GM18951 (cell line): ENCODE data around the gene GNG14.
"Not testable (repeated sequence)": the region's sequence is repeated elsewhere in the genome, so short reads cannot be mapped to it uniquely, and the experiment has no call there.

Experiments used
- POLR2A ChIP-seq: IDR thresholded peaks from 4 replicates; pipeline ENCODE4 v1.6.1; 2011; ENCODE audit warnings: mild to moderate bottlenecking; ENCODE audit not compliant: insufficient read length, insufficient read depth; ENCODE audit errors: extremely low read depth
- in situ Hi-C: fragments of 300-500 bp; cut with MboI; formaldehyde crosslinking; loops from one replicate; pipeline ENCODE4 v1.12.0; 2022; ENCODE audit warnings: low sequenced_read_pairs, mixed read lengths, inconsistent platforms; ENCODE audit not compliant: unreplicated experiment

The GNG14 gene

GRCh38 chr19:12670159-12670928 lies 17.5 kb upstream of the GNG14 start:
- in situ Hi-C loops: loop anchor here (5.0 kb wide), 1 partner anchor 103 kb away; no protein-coding TSS in a partner anchor
- no peak for TF ChIP-seq POLR2A

GRCh38 chr19:12672744-12673143 lies 15.1 kb upstream of the GNG14 start:
- in situ Hi-C loops: loop anchor here (5.0 kb wide), 1 partner anchor 105 kb away; no protein-coding TSS in a partner anchor
- no peak for TF ChIP-seq POLR2A

- in situ Hi-C loops: no loop called here
- TF ChIP-seq POLR2A: no peak
Observed at GRCh38 chr19:12675399-12675798, 12.4 kb upstream of the GNG14 start.

- in situ Hi-C loops: no loop called here
- no peak for TF ChIP-seq POLR2A
Observed at GRCh38 chr19:12675940-12676339, 11.9 kb upstream of the GNG14 start.

- no peak for TF ChIP-seq POLR2A
- in situ Hi-C loops: no loop called here
Observed at GRCh38 chr19:12676384-12676792, 11.4 kb upstream of the GNG14 start.

GRCh38 chr19:12676928-12677327 lies 10.9 kb upstream of the GNG14 start:
- no peak for TF ChIP-seq POLR2A
- in situ Hi-C loops: no loop called here

DNA sequence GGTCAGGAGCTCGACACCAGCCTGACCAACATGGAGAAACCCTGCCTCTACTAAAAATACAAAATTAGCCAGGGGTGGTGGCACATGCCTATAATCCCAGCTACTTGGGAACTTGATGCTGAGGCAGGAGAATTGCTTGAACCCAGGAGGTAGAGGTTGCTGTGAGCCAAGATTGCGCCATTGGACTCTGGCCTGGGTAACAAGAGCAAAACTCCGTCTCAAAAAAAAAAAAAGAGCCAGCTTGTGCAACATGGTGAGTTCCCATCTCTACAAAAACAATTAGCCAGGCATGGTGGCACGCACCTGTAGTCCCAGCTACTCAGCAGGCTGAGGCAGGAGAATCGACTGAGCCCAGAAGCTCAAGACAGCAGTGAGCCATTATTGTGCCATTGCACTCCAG lies 9.8 kb upstream of the GNG14 start:
- in situ Hi-C loops: not testable (repeated sequence)

GRCh38 chr19:12680034-12680433 lies 7.8 kb upstream of the GNG14 start:
- no peak for TF ChIP-seq POLR2A
- in situ Hi-C loops: no loop called here

- in situ Hi-C loops: no loop called here
- peak; percentile 72 for TF ChIP-seq POLR2A
Observed at GRCh38 chr19:12681074-12681987, 6.5 kb upstream of the GNG14 start, which contains the start of gene DHPS. TSS of gene DHPS (minus strand) at chr19:12681880. CDS start at chr19:12681766, 114 bp downstream.

DNA sequence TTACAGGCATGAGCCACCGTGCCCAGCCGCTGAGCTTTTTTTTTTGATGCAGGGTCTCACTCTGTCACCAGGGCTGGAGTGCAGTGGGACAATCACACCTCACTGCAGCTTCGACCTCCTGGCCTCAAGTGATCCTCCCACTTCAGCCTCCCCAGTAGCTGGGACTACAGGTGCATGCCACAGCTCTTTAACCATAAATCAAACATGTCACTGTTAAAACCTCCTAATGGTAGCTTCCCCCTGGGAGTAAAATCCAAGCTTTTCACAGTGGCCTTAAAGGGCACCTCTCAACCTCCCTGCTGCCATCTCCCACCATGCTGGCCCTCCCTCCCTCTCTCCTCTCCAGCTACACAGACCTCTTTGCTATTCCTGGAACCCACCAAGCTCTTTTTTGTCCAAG lies 2.0 kb upstream of the GNG14 start:
- in situ Hi-C loops: no loop called here
- no peak for TF ChIP-seq POLR2A

DNA sequence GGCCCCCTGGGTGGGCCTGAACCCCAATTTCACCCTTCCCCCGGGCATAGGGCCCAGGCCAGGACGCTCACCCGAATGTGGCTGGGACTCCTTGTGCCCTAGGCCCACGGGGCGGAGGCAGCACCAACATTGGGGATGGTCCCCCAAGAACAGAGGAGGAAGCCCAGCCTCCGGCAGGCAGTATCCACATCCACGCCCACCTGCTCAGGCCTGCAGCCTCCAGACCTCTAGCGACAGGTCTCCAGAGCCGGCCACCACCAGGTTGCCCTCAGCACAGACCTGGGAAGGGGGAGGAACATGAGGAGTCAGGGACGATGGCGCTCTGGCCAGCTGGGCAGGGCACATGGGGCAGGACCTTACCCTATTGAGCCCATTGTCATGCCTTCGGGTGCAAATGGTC lies 1.2 kb downstream of the GNG14 start:
- in situ Hi-C loops: no loop called here
- no peak for TF ChIP-seq POLR2A

- in situ Hi-C loops: no loop called here
- no peak for TF ChIP-seq POLR2A
Observed at GRCh38 chr19:12689581-12690216, 1.9 kb downstream of the GNG14 start.

- TF ChIP-seq POLR2A: no peak
- in situ Hi-C loops: no loop called here
Observed at GRCh38 chr19:12692960-12693359, 5.2 kb downstream of the GNG14 start.

- in situ Hi-C loops: no loop called here
- TF ChIP-seq POLR2A: no peak
Observed at GRCh38 chr19:12694641-12695040, 6.8 kb downstream of the GNG14 start.

- in situ Hi-C loops: no loop called here
- TF ChIP-seq POLR2A: no peak
Observed at GRCh38 chr19:12695096-12695495, 7.3 kb downstream of the GNG14 start.
